SU-DHL-6 (cell line): ENCODE results near the gene FAM3C.

Experiments
- H2AFZ ChIP-seq: fragments of 200-600 bp; sonication (generic); 2 replicates; pipeline ENCODE4 v1.6.1; 2014; ENCODE audit warnings: low read depth, mild to moderate bottlenecking, moderate library complexity, mixed read lengths, antibody characterized with exemption, low read length; ENCODE audit not compliant: severe bottlenecking
- H3F3A ChIP-seq: fragments of 200-600 bp; shearing (Covaris generic); 2 replicates; pipeline ENCODE4 v1.6.0; 2016; ENCODE audit warnings: antibody characterized with exemption, mild to moderate bottlenecking; ENCODE audit not compliant: insufficient read depth
- H3K27ac ChIP-seq: fragments of 200-600 bp; sonication (generic); 2 replicates; pipeline ENCODE4 v1.5.1; 2016; ENCODE audit warnings: low read depth, mild to moderate bottlenecking, low read length, moderate library complexity, mixed read lengths
- H3K27me3 ChIP-seq: fragments of 200-600 bp; sonication (generic), shearing (Covaris generic); 2 replicates; pipeline ENCODE4 v1.6.0; 2014; ENCODE audit warnings: mild to moderate bottlenecking, low read length
- H3K36me3 ChIP-seq: fragments of 200-600 bp; sonication (generic); 2 replicates; pipeline ENCODE4 v1.6.1; 2014; ENCODE audit warnings: mild to moderate bottlenecking, low read length, mixed read lengths
- H3K4me2 ChIP-seq: fragments of 300-600, 200-600 bp; shearing (Covaris generic), sonication (generic); 2 replicates; pipeline ENCODE4 v1.6.0; 2014; ENCODE audit warnings: low read length, low read depth, mild to moderate bottlenecking; ENCODE audit not compliant: poor library complexity, severe bottlenecking
- H3K4me3 ChIP-seq: fragments of 200-600 bp; sonication (generic); 2 replicates; pipeline ENCODE4 v1.5.1; 2014; ENCODE audit warnings: antibody characterized with exemption, low read length, mild to moderate bottlenecking, mixed read lengths; ENCODE audit not compliant: insufficient read depth, poor library complexity, severe bottlenecking
- H3K79me2 ChIP-seq: fragments of 200-600 bp; sonication (generic); 2 replicates; pipeline ENCODE4 v1.6.1; 2014; ENCODE audit warnings: mild to moderate bottlenecking, low read length, moderate library complexity; ENCODE audit not compliant: insufficient read depth
- H3K9ac ChIP-seq: fragments of 200-600 bp; sonication (generic); 2 replicates; pipeline ENCODE4 v1.7.0; 2014; ENCODE audit warnings: mild to moderate bottlenecking, low read length
- H3K9me2 ChIP-seq: fragments of 200-600 bp; sonication (generic); replicated peaks from 2 replicates; pipeline ENCODE4 v1.6.1; 2014; ENCODE audit warnings: low read length; ENCODE audit not compliant: insufficient read depth
- H3K9me3 ChIP-seq: fragments of 200-600 bp; sonication (generic); 2 replicates; pipeline ENCODE4 v1.6.1; 2014; ENCODE audit warnings: low read length, mixed read lengths; ENCODE audit not compliant: insufficient read depth
- H4K20me1 ChIP-seq: fragments of 200-600 bp; sonication (generic); 2 replicates; pipeline ENCODE4 v1.6.1; 2014; ENCODE audit warnings: low read depth, mild to moderate bottlenecking, antibody characterized with exemption, low read length, moderate library complexity, mixed read lengths
- EZH2phosphoT487 ChIP-seq: fragments of 200-600 bp; sonication (generic), shearing (Covaris generic); conservative IDR thresholded peaks from 2 replicates; pipeline ENCODE4 v1.6.1; 2018; ENCODE audit warnings: mild to moderate bottlenecking, antibody characterized with exemption, low read length, moderate library complexity, mixed read lengths
- TF ChIP-seq, protein P1 (sequence below): fragments of 200-600 bp; sonication (generic); IDR thresholded peaks from one replicate; pipeline ENCODE4 v1.5.1; 2017; ENCODE audit warnings: antibody characterized with exemption, mild to moderate bottlenecking, low read length, moderate library complexity; ENCODE audit not compliant: insufficient read depth, poor library complexity, severe bottlenecking

FAM3C gene

DNA sequence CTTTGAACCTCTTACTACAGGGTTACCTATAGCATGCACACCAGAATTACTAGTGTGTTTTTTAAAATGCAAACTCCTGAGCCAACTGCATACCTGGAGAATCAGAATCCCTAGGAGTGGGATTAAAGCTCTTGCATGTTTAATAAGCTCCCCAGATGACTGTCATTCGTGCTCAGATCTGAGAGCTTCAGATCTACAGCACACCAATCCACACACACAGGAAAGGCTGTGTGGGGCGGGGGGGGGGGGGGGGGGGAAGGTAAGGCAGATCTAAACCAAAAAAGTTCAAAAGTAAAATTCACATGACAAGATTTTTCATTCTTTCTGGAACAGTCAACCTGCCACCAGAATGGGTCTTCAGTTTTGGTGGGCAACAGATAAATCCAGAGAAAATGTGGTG is 5.5 kb downstream of the FAM3C start:
- Histone ChIP-seq H3K4me2 (no peak overlapping the region), H3K79me2 (peaks cover 90% of the 10 kb centered on the region), H3K4me3 (no peak overlapping the region), H4K20me1 (peaks cover 20% of the 10 kb centered on the region), H3K9me3 (no peaks in the 10 kb centered on the region), H3K27me3 (no peaks in the 10 kb centered on the region), H3K36me3 (peaks cover 19% of the 10 kb centered on the region), H3K9me2 (no peaks in the 10 kb centered on the region), H2AFZ (no peak overlapping the region), H3K9ac (no peak overlapping the region), H3F3A (peaks cover 5% of the 10 kb centered on the region; the same call in 1 of the 2 replicates), H3K27ac (no peak overlapping the region)
- no peak for TF ChIP-seq EZH2phosphoT487
- TF ChIP-seq, protein P1, sequence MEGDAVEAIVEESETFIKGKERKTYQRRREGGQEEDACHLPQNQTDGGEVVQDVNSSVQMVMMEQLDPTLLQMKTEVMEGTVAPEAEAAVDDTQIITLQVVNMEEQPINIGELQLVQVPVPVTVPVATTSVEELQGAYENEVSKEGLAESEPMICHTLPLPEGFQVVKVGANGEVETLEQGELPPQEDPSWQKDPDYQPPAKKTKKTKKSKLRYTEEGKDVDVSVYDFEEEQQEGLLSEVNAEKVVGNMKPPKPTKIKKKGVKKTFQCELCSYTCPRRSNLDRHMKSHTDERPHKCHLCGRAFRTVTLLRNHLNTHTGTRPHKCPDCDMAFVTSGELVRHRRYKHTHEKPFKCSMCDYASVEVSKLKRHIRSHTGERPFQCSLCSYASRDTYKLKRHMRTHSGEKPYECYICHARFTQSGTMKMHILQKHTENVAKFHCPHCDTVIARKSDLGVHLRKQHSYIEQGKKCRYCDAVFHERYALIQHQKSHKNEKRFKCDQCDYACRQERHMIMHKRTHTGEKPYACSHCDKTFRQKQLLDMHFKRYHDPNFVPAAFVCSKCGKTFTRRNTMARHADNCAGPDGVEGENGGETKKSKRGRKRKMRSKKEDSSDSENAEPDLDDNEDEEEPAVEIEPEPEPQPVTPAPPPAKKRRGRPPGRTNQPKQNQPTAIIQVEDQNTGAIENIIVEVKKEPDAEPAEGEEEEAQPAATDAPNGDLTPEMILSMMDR, result no peak

DNA sequence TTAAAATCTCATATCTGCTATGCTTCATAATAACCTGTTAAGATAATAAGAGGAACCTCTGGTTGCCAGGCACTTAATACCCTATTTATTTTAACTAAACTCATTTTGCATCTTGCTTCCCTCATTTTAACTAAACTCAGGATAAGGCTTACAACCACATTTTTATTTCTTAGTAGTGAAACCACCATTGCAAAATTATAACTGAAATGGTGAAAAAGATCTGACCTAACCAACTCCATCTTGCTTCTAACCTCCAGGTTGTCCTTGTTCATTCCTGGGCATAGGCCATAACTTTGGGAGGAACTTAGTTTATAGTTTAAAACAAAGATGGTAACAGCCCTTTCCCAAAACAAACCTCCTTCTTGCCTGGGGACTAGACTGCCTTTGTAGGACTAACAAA is 6.0 kb downstream of the FAM3C start:
- TF ChIP-seq EZH2phosphoT487, result no peak
- Histone ChIP-seq H3K27me3 (no peaks in the 10 kb centered on the region), H3K27ac (no peak overlapping the region), H3K9me3 (no peaks in the 10 kb centered on the region), H3K4me3 (no peak overlapping the region), H3K9me2 (no peaks in the 10 kb centered on the region), H2AFZ (no peak overlapping the region), H3K79me2 (peaks cover 90% of the 10 kb centered on the region), H3K36me3 (peaks cover 19% of the 10 kb centered on the region), H3K9ac (no peak overlapping the region), H3K4me2 (no peak overlapping the region), H4K20me1 (peaks cover 20% of the 10 kb centered on the region), H3F3A (peaks cover 5% of the 10 kb centered on the region; the same call in 1 of the 2 replicates)

DNA sequence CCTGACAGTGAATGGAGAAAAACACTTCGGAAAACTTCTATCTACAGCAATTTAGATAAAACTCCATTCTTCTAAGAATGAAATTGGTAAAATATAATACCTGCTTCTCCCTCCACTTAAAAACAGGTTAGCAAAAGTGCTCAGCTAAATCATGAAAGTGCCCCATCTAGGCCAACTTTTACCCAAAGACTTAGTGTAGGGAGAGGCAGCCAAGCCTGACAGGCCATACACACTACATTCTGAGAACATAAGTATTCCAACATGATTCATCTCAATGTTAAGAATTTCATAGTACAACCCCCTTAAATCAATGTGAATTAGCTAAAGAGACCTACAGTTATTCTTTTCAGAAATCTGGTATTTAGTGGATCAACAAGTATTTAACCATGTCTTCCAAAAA is 7.2 kb downstream of the FAM3C start:
- Histone ChIP-seq H3K4me2 (no peak overlapping the region), H3K9me3 (no peaks in the 10 kb centered on the region), H2AFZ (no peak overlapping the region), H3K9ac (no peak overlapping the region), H4K20me1 (peaks cover 20% of the 10 kb centered on the region), H3K4me3 (no peak overlapping the region), H3K9me2 (no peaks in the 10 kb centered on the region), H3K36me3 (peaks cover 10% of the 10 kb centered on the region), H3K27me3 (no peaks in the 10 kb centered on the region), H3K79me2 (peaks cover 90% of the 10 kb centered on the region), H3F3A (peaks cover 5% of the 10 kb centered on the region; the same call in 1 of the 2 replicates), H3K27ac (no peak overlapping the region)
- TF ChIP-seq EZH2phosphoT487, result no peak
- TF ChIP-seq, protein P1, result no peak

DNA sequence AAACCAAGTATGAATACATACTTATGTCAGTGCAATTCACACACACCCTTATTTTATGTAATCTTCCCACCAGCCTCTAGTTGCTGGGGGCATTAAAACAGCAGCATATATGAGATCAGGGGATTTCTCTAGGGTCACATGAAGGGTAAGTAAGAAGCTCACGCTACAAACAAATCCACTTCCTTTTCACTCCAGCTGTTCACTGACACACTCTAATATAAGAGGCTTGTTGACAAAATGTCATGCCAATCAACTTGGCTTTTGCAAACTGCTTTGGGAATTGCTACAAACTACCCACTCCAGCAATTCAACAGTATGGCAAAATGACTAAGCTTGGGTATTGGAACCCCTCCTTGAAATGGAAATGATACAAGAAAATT is 10.3 kb downstream of the FAM3C start:
- Histone ChIP-seq H3K9ac (no peak overlapping the region), H3K4me3 (no peak overlapping the region), H3K9me2 (no peaks in the 10 kb centered on the region), H3K9me3 (no peaks in the 10 kb centered on the region), H3K79me2 (peaks cover 75% of the 10 kb centered on the region), H4K20me1 (0 out of 2 replicates have a peak, but pooled peaks cover 4% of the 10 kb centered on the region), H3F3A (peaks cover 11% of the 10 kb centered on the region; the same call in 1 of the 2 replicates), H3K4me2 (peak overlapping the region; percentile 45), H3K36me3 (no peaks in the 10 kb centered on the region), H3K27ac (peak overlapping the region; percentile 35), H2AFZ (no peak overlapping the region), H3K27me3 (no peaks in the 10 kb centered on the region)
- TF ChIP-seq, protein P1, result no peak
- TF ChIP-seq EZH2phosphoT487, result no peak
